OCI-M1 (cell line): ENCODE data around the gene RDH12.
"Not testable (repeated sequence)": the region's sequence is repeated elsewhere in the genome, so short reads cannot be mapped to it uniquely, and the experiment has no call there.

Experiments
- DNase-seq: peaks from one replicate; lab custom pipeline; 2025; lab: John Stamatoyannopoulos, UW

The RDH12 gene

DNA sequence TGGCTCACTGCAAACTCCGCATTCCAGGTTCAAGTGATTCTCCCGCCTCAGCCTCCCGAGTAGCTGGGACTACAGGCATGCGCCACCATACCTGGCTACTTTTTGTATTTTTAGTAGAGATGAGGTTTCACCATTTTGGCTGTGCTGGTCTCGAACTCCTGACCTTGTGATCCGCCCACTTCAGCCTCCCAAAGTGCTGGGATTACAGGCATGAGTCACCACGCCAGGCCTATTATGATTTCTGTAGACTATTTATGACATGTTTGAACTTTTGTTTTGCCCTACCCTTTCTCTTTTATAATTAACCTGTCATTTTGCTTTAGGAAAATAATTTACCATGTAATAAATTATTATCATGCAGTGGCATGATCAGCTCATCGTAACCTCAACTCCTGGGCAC is at the start of gene RDH12:
Gene RDH12, plus strand, starts transcription at position 395 of the 400 bp plus-strand sequence. CDS start 20,757 bp downstream, outside the sequence.
- DNase-seq: not testable (repeated sequence)

DNA sequence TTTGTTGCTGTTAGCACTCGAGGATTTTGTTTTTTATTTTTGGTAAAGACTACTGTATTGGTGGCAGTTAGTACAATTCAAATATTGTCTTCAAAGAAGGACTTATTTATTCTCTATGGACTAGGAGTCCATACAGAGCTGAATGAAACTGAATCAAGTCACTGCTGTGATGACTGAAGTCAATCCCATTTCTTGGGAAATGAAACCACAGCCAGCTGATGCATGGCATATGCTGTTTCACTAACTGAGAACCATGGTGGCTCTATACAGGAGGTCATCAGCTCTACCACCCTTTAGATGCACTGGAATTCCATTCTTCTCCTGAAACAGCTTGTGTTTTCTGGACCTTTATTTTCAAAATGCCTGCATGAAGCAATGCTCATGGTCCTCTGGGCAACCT is 49.5 kb upstream of the RDH12 start:
- no peak for DNase-seq

DNA sequence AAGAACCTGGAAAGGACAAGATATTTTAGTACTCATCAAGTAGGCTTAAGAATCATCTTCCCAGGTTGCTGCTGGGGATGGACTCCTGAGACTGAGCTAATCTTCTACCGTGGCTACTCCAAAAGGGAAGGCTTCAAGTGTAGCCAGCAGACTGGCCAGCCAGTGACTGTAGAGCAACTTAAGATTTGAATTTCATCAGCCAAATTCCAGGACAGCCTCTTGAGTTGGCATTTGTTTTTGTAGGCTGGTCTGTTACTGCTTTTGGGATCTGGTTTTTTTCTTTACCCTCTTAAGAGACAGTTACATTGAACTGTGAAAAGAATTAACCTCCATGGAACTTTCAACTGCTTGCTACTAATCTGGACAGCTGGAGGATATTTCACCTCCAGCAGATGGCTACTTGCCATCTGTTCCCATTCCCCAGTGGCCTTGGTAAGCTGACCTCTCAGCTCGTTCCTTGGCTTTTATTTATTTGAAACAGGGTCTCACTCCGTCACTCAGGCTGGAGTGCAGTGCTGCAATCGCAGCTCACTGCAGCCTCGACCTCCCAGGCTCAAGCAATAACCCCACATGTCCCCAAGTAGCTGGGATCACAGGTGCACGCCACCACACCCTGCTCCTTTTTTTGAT is 47.9 kb upstream of the RDH12 start:
- no peak for DNase-seq

- no peak for DNase-seq
Measured at GRCh38 chr14:67663633-67664032, 38.1 kb upstream of the RDH12 start.

DNA sequence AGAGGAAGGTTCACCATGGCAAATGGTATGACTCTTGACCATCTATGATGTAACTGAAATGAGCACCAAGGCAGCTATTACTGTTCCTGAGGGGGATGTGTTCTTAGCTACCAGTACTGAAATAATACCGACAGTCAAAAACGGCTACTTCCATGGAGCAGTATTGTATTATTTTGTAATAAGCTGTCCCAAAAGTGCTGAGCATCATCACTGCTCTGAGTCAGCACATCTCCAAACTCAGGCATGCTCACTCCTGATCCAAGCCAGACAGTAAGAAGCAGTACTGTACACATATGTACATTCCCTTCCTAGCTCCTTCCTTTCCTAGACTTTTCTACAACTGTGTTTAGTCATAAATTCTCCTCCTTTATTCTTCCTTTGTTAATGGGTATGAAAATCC is 35.8 kb upstream of the RDH12 start:
- DNase-seq: no peak

GRCh38 chr14:67666750-67667449 is 34.8 kb upstream of the RDH12 start:
- peak; percentile 72 for DNase-seq

GRCh38 chr14:67668559-67668958 is 33.1 kb upstream of the RDH12 start:
- DNase-seq: no peak

- no peak for DNase-seq
Measured at GRCh38 chr14:67673451-67673850, 28.2 kb upstream of the RDH12 start.

DNA sequence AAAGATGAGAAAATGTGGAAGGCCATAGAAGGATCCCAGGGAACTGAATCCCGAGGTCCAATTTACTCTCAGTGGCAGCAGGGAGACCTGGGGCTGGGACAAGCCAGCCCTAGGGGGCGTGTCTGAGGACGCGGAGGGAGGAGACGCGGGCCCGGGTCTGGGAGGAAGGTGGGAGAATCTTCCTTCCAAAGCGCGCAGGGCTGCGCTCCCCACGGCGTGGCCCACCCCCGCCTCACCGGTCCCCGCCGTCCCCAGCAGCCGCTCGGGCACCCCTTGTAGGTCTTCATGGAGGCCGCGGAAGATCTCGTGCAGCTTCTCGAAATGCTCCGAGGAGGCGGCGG is 27.6 kb upstream of the RDH12 start:
- DNase-seq: peak; percentile 72

GRCh38 chr14:67674480-67675218 is 27.0 kb upstream of the RDH12 start, which contains the start of gene VTI1B:
VTI1B (minus strand) TSS chr14:67674632; CDS start chr14:67674489, 143 bp downstream.
- DNase-seq: peak; percentile 81

DNA sequence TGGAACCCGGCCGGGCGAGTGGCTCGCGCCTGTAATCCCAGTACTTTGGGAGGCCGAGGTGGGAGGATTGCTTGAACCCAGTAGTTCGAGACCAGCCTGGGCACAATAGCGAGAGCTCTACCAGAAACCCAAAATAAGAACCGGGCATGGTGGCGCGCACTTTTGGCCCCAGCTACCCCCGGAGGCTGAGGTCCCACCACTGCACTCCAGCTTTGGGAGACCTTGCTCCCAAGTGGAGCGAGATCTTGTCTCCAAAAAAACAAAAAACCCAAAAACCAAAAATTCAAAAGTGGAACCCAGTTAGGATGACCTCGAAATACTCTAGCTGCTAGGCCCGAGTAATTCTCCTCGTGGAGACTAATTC is 26.5 kb upstream of the RDH12 start:
- DNase-seq: peak; percentile 29

- DNase-seq: no peak
Measured at GRCh38 chr14:67679006-67679405, 22.7 kb upstream of the RDH12 start.

GRCh38 chr14:67680121-67680602 is 21.5 kb upstream of the RDH12 start:
- DNase-seq: peak; percentile 91

DNA sequence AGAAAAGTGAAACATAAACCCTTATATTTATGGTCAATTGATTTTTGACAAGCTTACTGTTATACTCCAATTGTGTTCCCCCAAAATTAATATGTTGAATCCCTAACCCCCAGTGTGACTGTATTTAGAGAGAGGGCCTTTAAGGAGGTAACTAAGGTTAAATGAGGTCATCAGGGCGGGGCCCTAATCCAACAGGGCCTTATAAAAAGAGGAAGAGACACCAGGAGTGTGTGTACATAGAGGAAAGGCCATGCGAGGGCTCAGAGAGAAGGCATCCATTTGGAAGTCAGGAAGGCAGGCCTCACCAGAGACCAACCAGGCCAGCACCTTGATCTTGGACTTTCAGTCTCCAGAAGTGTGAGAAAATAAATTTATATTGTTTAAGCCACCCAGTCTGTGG is 20.7 kb upstream of the RDH12 start:
- DNase-seq: peak; percentile 88

GRCh38 chr14:67683842-67684241 is 17.8 kb upstream of the RDH12 start:
- DNase-seq: no peak

- no peak for DNase-seq
Measured at GRCh38 chr14:67690011-67690410, 11.7 kb upstream of the RDH12 start.

- DNase-seq: peak; percentile 82
Measured at GRCh38 chr14:67694791-67695393, 6.8 kb upstream of the RDH12 start.

DNA sequence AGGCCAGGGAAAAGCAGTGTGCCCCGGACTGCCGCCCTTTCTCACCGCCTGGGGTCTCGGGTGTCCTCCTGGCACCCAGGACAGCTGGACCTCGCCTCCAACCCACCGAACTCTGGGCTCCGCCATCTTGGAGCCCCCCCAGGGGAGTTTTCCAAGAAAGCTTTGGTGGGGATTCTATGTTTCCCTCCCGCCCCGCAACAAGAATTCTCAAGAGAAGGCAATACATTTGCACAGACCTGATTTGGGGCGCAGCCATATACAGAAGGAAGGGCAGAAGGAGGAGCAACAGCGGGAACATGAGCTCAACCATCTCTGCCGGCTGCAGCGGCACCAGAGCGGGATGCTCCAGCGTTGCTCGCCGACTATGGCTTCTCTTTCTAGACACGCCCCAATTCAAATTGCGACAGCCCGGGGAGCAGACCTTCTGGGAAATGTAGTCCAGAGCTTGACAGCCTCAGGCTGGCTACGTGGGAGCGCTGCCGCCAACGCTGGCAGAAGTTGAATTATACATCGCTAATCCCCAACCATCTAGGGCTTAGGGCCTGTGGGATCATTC is 6.2 kb upstream of the RDH12 start, which contains the start of gene RDH11:
Gene RDH11, minus strand, starts transcription at position 371 of the 556 bp plus-strand sequence. Its CDS starts 61 bp downstream, at position 310.
- peak; percentile 91 for DNase-seq

- DNase-seq: no peak
Measured at GRCh38 chr14:67697006-67697405, 4.7 kb upstream of the RDH12 start.

GRCh38 chr14:67698179-67698578 is 3.5 kb upstream of the RDH12 start:
- DNase-seq: no peak

DNA sequence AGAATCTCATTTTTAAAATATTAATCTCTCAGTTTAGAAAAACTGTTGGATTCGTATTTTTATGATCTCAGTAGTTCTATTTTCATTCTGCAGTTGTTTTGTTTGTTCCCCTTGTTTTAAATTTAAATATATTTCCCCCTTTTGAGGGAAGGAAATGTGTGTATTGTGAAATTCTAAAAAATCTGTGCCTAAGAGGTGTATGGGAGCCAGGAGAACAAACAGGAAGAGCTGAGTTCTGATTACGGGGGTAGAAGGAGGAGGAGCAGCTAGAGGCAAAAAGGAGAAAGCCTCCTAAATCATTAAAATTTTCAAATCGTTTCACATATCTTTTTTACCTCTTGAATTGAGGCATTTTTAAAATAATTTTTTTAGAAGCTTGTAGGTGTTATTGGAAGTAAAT is 2.3 kb downstream of the RDH12 start:
- DNase-seq: no peak

GRCh38 chr14:67704484-67705089 is 2.9 kb downstream of the RDH12 start:
- DNase-seq: peak; percentile 78
